PFSK-1 (cell line): ENCODE data around the gene DDX10.

ENCODE experiments used
- FOXP2 ChIP-seq: optimal IDR thresholded peaks from 2 replicates; pipeline ENCODE3; 2011; ENCODE audit warnings: borderline replicate concordance, control low read depth, inconsistent platforms; ENCODE audit not compliant: insufficient read depth; ENCODE audit errors: extremely low read length, extremely low read depth
- POLR2AphosphoS5 ChIP-seq: IDR thresholded peaks from 2 replicates; pipeline ENCODE4 v1.6.1; 2012; ENCODE audit warnings: low read depth, mild to moderate bottlenecking, control low read depth, low read length, moderate library complexity
- SIN3A ChIP-seq: IDR thresholded peaks from 2 replicates; pipeline ENCODE4 v1.6.1; 2012; ENCODE audit warnings: mild to moderate bottlenecking, low read length, moderate library complexity, borderline replicate concordance; ENCODE audit not compliant: insufficient read depth
- TAF1 ChIP-seq: IDR thresholded peaks from 2 replicates; pipeline ENCODE4 v1.6.1; 2012; ENCODE audit warnings: low read length, control low read depth, borderline replicate concordance; ENCODE audit not compliant: insufficient read depth
- TF ChIP-seq, protein P1 (sequence below), 2 experiments: IDR thresholded peaks; 2 replicates each; pipeline versions ENCODE4 v1.6.1 to v1.8.0; 2011 to 2012; ENCODE audit warnings: low read depth in 2 of 2, low read length in 2 of 2, control low read depth in 1 of 2, inconsistent platforms in 1 of 2, mild to moderate bottlenecking in 1 of 2, moderate library complexity in 1 of 2; ENCODE audit not compliant: insufficient read depth in 1 of 2

DNA sequence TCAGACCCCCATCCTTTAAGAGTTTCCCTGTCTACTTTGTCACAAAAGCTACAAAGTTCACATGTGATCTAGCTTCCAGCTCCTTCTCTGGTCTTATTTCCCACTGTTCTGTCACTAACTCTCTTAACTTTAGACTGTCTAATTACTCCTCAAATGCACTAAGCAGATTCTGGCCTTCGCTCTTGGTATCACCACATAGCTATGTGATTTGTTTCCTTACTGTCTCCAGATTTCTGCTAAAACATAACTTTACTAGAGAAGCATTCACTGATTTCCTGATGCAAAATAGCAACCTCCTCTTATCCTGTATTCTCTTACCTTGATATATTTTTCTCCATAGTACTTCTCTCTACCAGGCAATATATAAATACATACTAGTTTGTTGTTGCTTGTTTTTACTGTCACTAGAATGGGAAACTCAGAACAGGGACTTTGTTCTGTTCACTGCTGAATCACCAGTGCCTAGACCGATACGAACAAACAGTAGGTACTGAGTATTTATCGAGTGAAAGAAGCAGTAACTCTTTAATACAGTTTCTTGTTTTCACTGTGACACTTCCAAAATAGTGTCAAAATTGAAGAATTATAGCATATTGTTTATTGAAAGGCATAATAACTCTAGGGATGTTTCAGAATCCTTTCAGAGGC lies 205.6 kb downstream of the DDX10 start:
- TF ChIP-seq POLR2AphosphoS5 (no peak), TAF1 (no peak), SIN3A (no peak), FOXP2 (no peak)
- TF ChIP-seq, protein P1, sequence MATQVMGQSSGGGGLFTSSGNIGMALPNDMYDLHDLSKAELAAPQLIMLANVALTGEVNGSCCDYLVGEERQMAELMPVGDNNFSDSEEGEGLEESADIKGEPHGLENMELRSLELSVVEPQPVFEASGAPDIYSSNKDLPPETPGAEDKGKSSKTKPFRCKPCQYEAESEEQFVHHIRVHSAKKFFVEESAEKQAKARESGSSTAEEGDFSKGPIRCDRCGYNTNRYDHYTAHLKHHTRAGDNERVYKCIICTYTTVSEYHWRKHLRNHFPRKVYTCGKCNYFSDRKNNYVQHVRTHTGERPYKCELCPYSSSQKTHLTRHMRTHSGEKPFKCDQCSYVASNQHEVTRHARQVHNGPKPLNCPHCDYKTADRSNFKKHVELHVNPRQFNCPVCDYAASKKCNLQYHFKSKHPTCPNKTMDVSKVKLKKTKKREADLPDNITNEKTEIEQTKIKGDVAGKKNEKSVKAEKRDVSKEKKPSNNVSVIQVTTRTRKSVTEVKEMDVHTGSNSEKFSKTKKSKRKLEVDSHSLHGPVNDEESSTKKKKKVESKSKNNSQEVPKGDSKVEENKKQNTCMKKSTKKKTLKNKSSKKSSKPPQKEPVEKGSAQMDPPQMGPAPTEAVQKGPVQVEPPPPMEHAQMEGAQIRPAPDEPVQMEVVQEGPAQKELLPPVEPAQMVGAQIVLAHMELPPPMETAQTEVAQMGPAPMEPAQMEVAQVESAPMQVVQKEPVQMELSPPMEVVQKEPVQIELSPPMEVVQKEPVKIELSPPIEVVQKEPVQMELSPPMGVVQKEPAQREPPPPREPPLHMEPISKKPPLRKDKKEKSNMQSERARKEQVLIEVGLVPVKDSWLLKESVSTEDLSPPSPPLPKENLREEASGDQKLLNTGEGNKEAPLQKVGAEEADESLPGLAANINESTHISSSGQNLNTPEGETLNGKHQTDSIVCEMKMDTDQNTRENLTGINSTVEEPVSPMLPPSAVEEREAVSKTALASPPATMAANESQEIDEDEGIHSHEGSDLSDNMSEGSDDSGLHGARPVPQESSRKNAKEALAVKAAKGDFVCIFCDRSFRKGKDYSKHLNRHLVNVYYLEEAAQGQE (IDR thresholded peaks at IDR 0.05; ENCODE audit: insufficient read depth in 1 of 2, low read depth in 2 of 2, low read length in 2 of 2) = no peak
